ENCODE measurements around the gene FREM1.

- TF ChIP-seq CTCF (IDR thresholded peaks at IDR 0.05) (no peak), POLR2AphosphoS5 (IDR thresholded peaks at IDR 0.05) (no peak)
Observed at GRCh38 chr9:14891332-14891731, 18.9 kb downstream of the FREM1 start.
